OCI-LY1 (cell line): ENCODE results near the gene PAM.

Source experiments
- EZH2 ChIP-seq: fragments of 200-600 bp; sonication (generic), shearing (Covaris generic); IDR thresholded peaks from 2 replicates; pipeline ENCODE4 v1.8.0; 2017; ENCODE audit warnings: borderline replicate concordance, mixed run types, mild to moderate bottlenecking, antibody characterized with exemption, low read length, moderate library complexity, mixed read lengths
- TF ChIP-seq, protein P1 (sequence below): fragments of 200-600 bp; sonication (generic), shearing (Covaris generic); IDR thresholded peaks from 2 replicates; pipeline ENCODE4 v1.5.1; 2017; ENCODE audit warnings: mild to moderate bottlenecking, antibody characterized with exemption, low read length, moderate library complexity, mixed read lengths

- TF ChIP-seq, protein P1, sequence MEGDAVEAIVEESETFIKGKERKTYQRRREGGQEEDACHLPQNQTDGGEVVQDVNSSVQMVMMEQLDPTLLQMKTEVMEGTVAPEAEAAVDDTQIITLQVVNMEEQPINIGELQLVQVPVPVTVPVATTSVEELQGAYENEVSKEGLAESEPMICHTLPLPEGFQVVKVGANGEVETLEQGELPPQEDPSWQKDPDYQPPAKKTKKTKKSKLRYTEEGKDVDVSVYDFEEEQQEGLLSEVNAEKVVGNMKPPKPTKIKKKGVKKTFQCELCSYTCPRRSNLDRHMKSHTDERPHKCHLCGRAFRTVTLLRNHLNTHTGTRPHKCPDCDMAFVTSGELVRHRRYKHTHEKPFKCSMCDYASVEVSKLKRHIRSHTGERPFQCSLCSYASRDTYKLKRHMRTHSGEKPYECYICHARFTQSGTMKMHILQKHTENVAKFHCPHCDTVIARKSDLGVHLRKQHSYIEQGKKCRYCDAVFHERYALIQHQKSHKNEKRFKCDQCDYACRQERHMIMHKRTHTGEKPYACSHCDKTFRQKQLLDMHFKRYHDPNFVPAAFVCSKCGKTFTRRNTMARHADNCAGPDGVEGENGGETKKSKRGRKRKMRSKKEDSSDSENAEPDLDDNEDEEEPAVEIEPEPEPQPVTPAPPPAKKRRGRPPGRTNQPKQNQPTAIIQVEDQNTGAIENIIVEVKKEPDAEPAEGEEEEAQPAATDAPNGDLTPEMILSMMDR = no peak
- no peak for TF ChIP-seq EZH2
Measured at GRCh38 chr5:102733534-102733933, 21.6 kb upstream of the PAM start.
